ENCODE measurements around the gene BUD13. TPM values are rescaled to one million over a fixed set of nuclear protein-coding genes. Genes with fewer than 3 reads are reported as not detected.
A peak's percentile ranks its signal among the peaks of the same experiment; 100 is the strongest.

Gene BUD13
- total and polyA plus RNA-seq, 9 of the 15 experiments (the other 6 are each of a cell fraction or from before 2014, with no cell fraction given): 9.5 to 34.1 (median 27.1) TPM

DNA sequence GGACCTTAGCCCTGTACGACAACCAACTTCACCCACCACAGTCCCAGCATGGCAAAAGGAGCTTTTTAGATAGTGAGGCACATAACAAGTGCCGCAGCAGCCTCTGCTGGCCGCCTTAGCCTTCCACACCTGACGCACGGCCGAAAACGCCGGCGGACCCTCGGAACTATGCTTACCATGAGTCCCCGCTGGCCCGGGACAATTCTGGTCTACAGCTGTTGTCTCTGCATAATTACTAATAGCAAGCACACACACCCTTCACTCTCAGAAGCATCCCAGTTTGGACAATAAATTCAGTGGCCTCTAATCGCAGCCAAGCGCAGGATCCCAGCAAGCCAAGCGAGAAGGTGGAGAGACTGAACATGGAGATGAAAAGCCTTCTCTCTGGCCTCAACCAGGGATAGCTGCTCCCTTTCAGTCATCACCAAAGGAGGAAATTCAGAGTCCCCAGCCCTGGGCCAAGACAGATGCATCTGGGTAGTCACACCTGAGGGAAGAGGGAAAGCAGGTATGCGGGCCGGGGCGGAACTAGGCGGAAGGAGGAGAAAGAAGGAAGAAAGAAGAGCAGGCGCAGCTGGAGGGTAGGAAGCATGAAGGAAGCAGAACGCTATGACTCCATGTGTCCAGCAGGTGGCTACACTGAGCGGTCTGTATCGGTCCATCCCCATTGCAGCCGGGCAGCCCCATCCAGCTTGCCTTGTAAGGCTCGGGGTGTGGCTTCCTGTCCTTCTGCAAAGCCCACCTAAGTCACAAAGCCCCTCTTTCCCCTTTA, 40.3 kb downstream of the BUD13 start:
- POLR2A ChIA-PET: interaction anchor here (0.6 to 1.1 kb wide), 4 partner anchors 81 to 415 kb away, joined by 3 to 4 read pairs (median 4); no protein-coding TSS in a partner anchor
- 0 out of 2 replicates have a peak, but pooled peaks have one; percentile 25 for TF ChIP-seq ETV1 (tag; conservative IDR thresholded peaks at IDR 0.05; ENCODE audit: low read depth)
- peak in 1 of 2 experiments; percentile 56; a peak in 1 of 4 replicates for TF ChIP-seq SRF (CRISPR knock-in tag; IDR thresholded peaks at IDR 0.05)
- peak in 1 of 2 experiments; percentile 15; a peak in 1 of 4 replicates for TF ChIP-seq RCOR1 (IDR thresholded peaks at IDR 0.05; ENCODE audit: borderline replicate concordance in 1 of 2, low read depth in 2 of 2, low read length in 2 of 2)
- TF ChIP-seq, protein P1, sequence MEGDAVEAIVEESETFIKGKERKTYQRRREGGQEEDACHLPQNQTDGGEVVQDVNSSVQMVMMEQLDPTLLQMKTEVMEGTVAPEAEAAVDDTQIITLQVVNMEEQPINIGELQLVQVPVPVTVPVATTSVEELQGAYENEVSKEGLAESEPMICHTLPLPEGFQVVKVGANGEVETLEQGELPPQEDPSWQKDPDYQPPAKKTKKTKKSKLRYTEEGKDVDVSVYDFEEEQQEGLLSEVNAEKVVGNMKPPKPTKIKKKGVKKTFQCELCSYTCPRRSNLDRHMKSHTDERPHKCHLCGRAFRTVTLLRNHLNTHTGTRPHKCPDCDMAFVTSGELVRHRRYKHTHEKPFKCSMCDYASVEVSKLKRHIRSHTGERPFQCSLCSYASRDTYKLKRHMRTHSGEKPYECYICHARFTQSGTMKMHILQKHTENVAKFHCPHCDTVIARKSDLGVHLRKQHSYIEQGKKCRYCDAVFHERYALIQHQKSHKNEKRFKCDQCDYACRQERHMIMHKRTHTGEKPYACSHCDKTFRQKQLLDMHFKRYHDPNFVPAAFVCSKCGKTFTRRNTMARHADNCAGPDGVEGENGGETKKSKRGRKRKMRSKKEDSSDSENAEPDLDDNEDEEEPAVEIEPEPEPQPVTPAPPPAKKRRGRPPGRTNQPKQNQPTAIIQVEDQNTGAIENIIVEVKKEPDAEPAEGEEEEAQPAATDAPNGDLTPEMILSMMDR (IDR thresholded peaks at IDR 0.05 in 2 of 3, conservative IDR thresholded peaks at IDR 0.05 in 1 of 3; ENCODE audit: insufficient read depth in 2 of 3, low read depth in 1 of 3, low read length in 3 of 3): peak; percentile 82 to 86 (median 82)
- no peak for TF ChIP-seq DNMT1 (IDR thresholded peaks at IDR 0.05)
- peak in 1 of 3 experiments; percentile 33 for TF ChIP-seq YY1 (IDR thresholded peaks at IDR 0.05; ENCODE audit: borderline replicate concordance in 1 of 3, control insufficient read depth in 1 of 3, extremely low read depth in 1 of 3, insufficient read depth in 3 of 3, insufficient read length in 1 of 3, insufficient replicate concordance in 2 of 3, low read depth in 1 of 3, low read length in 2 of 3)
- no peak for TF ChIP-seq ZBTB8A (IDR thresholded peaks at IDR 0.05; ENCODE audit: partially characterized antibody)
- TF ChIP-seq STAG1 (CRISPR knock-in tag; IDR thresholded peaks at IDR 0.05; ENCODE audit: borderline replicate concordance): peak; percentile 37; the same call in 1 of the 2 replicates
- TF ChIP-seq JUND (IDR thresholded peaks at IDR 0.05; ENCODE audit: borderline replicate concordance, low read depth, low read length): 0 out of 2 replicates have a peak, but pooled peaks have one; percentile 5
- no peak for TF ChIP-seq JUND (tag; IDR thresholded peaks at IDR 0.05; ENCODE audit: borderline replicate concordance, low read depth, low read length)
- TF ChIP-seq, protein P2, sequence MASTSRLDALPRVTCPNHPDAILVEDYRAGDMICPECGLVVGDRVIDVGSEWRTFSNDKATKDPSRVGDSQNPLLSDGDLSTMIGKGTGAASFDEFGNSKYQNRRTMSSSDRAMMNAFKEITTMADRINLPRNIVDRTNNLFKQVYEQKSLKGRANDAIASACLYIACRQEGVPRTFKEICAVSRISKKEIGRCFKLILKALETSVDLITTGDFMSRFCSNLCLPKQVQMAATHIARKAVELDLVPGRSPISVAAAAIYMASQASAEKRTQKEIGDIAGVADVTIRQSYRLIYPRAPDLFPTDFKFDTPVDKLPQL (IDR thresholded peaks at IDR 0.05; ENCODE audit: extremely low read depth, insufficient read length): no peak
- TF ChIP-seq SMC3 (conservative IDR thresholded peaks at IDR 0.05; ENCODE audit: insufficient read depth, low read depth, low read length): peak; percentile 78
- TF ChIP-seq MECOM (CRISPR knock-in tag; IDR thresholded peaks at IDR 0.05): 0 out of 2 replicates have a peak, but pooled peaks have one; percentile 14
- TF ChIP-seq FOXA3 (CRISPR knock-in tag; conservative IDR thresholded peaks at IDR 0.05 in 1 of 2, IDR thresholded peaks at IDR 0.05 in 1 of 2): no peak

More for the DNA sequence above, 40.3 kb downstream of the BUD13 start:
- 6% methylated on average over 25 of the region's 25 CpGs for WGBS (ENCODE audit: insufficient coverage, low coverage, missing lambda C conversion rate)
- Histone ChIP-seq H3K9me3 (replicated peaks; ENCODE audit: control insufficient read depth, insufficient read depth, low read depth, low read length) (no peaks in the 10 kb centered on the region), H3K4me1 (replicated peaks in 1 of 2; ENCODE audit: control insufficient read depth in 2 of 2, insufficient read depth in 2 of 2, low read length in 2 of 2) (no peaks in the 10 kb centered on the region), H3K4me3 (no peak overlapping the region), H2AFZ (ENCODE audit: low read depth, low read length) (peak overlapping the region; percentile 49; the same call in 1 of the 2 replicates), H3K27me3 (ENCODE audit: control insufficient read depth in 2 of 2, insufficient read depth in 2 of 2, low read length in 2 of 2) (peaks cover 19 to 49% of the 10 kb centered on the region in 2 experiments; a peak in 4 of 5 replicates), H3K9me1 (ENCODE audit: control insufficient read depth, insufficient read depth, low read length) (no peaks in the 10 kb centered on the region), H3K27ac (ENCODE audit: extremely low read depth, low read depth, low read length) (no peak overlapping the region), H3K9ac (ENCODE audit: insufficient read depth in 1 of 2, low read depth in 2 of 2, low read length in 2 of 2) (peak overlapping the region in 1 of 2 experiments; percentile 24; a peak in 1 of 4 replicates), H3K36me3 (ENCODE audit: control insufficient read depth, insufficient read depth, low read length) (no peaks in the 10 kb centered on the region), H4K20me1 (replicated peaks; ENCODE audit: control insufficient read depth, insufficient read depth, low read length) (no peaks in the 10 kb centered on the region), H3K4me2 (ENCODE audit: insufficient read depth, low read length) (peak overlapping the region; percentile 61), H3K79me2 (ENCODE audit: control insufficient read depth, insufficient read depth, low read length) (no peaks in the 10 kb centered on the region)
- peak; percentile 97 for ATAC-seq
- no TSS peak for BruUV-seq (replicated peaks)
- peak; percentile 79 to 93 (median 88) for DNase-seq (ENCODE audit: extremely low read depth in 1 of 4, low spot score in 3 of 4)
- CTCF ChIA-PET (ENCODE audit: low intra/inter-chr PET ratio): interaction anchor here (0.6 to 0.8 kb wide), 4 partner anchors 10 to 494 kb away, joined by 3 to 5 read pairs (median 3); no protein-coding TSS in a partner anchor
- intact Hi-C loops (cut with micrococcal nuclease): loop anchor here (1.0 to 10.0 kb wide), 3 partner anchors 102 to 494 kb away; partner anchors contain the start of gene APOA1
- in situ Hi-C loops (cut with MboI): loop anchor here (10.0 kb wide), 1 partner anchor 372 kb away; no protein-coding TSS in a partner anchor
- FAIRE-seq: peak; percentile 97
